H9 (cell line): ENCODE data around the gene MCF2L2. TPM values are rescaled to one million over a fixed set of nuclear protein-coding genes. Genes with fewer than 3 reads are reported as not detected.

Source experiments
- DNase-seq: peaks from one replicate; pipeline ENCODE4 v3.0.0-alpha.2; 2017
- H2AFZ ChIP-seq: one replicate; pipeline ENCODE4 v1.6.1; 2013; ENCODE audit warnings: mild to moderate bottlenecking, low read length, control low read depth, moderate library complexity
- H2AK5ac ChIP-seq: 2 replicates; pipeline ENCODE4 v1.6.1; 2013; ENCODE audit warnings: low read length, control low read depth, mixed read lengths; ENCODE audit not compliant: insufficient read length
- H2BK120ac ChIP-seq: one replicate; pipeline ENCODE4 v1.6.1; 2013; ENCODE audit warnings: low read depth, mild to moderate bottlenecking, low read length, control low read depth, inconsistent platforms; ENCODE audit not compliant: poor library complexity, severe bottlenecking
- H2BK12ac ChIP-seq: 2 replicates; pipeline ENCODE4 v1.6.1; 2013; ENCODE audit warnings: low read length, control low read depth, mixed read lengths, low read depth; ENCODE audit not compliant: insufficient read length
- H2BK15ac ChIP-seq: 2 replicates; pipeline ENCODE4 v1.6.1; 2013; ENCODE audit warnings: low read depth, low read length, control low read depth
- H2BK20ac ChIP-seq: one replicate; pipeline ENCODE4 v1.6.1; 2013; ENCODE audit warnings: low read depth, mild to moderate bottlenecking, low read length, control low read depth, inconsistent platforms; ENCODE audit not compliant: poor library complexity, severe bottlenecking
- H2BK5ac ChIP-seq: 2 replicates; pipeline ENCODE4 v1.6.1; 2013; ENCODE audit warnings: low read length, control low read depth, mixed read lengths; ENCODE audit not compliant: insufficient read length
- H3K14ac ChIP-seq: 2 replicates; pipeline ENCODE4 v1.6.1; 2013; ENCODE audit warnings: low read length, control low read depth; ENCODE audit not compliant: insufficient read depth
- H3K18ac ChIP-seq: 2 replicates; pipeline ENCODE4 v1.6.1; 2013; ENCODE audit warnings: low read depth, mild to moderate bottlenecking, mixed read lengths, low read length, control low read depth; ENCODE audit not compliant: insufficient read length
- H3K23ac ChIP-seq: 2 replicates; pipeline ENCODE4 v1.6.1; 2013; ENCODE audit warnings: low read length, control low read depth, mixed read lengths, low read depth; ENCODE audit not compliant: insufficient read length
- H3K23me2 ChIP-seq: 2 replicates; pipeline ENCODE4 v1.6.1; 2013; ENCODE audit warnings: low read depth, mild to moderate bottlenecking, mixed read lengths, low read length, control low read depth; ENCODE audit not compliant: insufficient read length, poor library complexity, severe bottlenecking
- H3K27ac ChIP-seq: 2 replicates; pipeline ENCODE4 v1.5.1; 2013; ENCODE audit warnings: low read length, control low read depth, mixed read lengths, low read depth; ENCODE audit not compliant: insufficient read length
- H3K27me3 ChIP-seq: 2 replicates; pipeline ENCODE4 v1.6.1; 2013; ENCODE audit warnings: low read length, control low read depth, inconsistent platforms; ENCODE audit not compliant: insufficient read depth
- H3K4ac ChIP-seq: 2 replicates; pipeline ENCODE4 v1.6.1; 2013; ENCODE audit warnings: low read depth, mild to moderate bottlenecking, control low read depth, inconsistent platforms, low read length, moderate library complexity
- H3K4me1 ChIP-seq: 2 replicates; pipeline ENCODE4 v1.6.1; 2013; ENCODE audit warnings: low read length, control low read depth, inconsistent platforms; ENCODE audit not compliant: insufficient read depth
- H3K4me2 ChIP-seq: 2 replicates; pipeline ENCODE4 v1.6.1; 2013; ENCODE audit warnings: low read length, control low read depth, mixed read lengths; ENCODE audit not compliant: insufficient read length, insufficient read depth
- H3K56ac ChIP-seq: 2 replicates; pipeline ENCODE4 v1.6.1; 2013; ENCODE audit warnings: low read depth, mild to moderate bottlenecking, mixed read lengths, low read length, control low read depth; ENCODE audit not compliant: insufficient read length
- H3K79me1 ChIP-seq: 2 replicates; pipeline ENCODE4 v1.6.1; 2013; ENCODE audit warnings: low read depth, mild to moderate bottlenecking, moderate library complexity, low read length, control low read depth, inconsistent platforms; ENCODE audit not compliant: insufficient read depth, poor library complexity, severe bottlenecking
- H3K79me2 ChIP-seq: 2 replicates; pipeline ENCODE4 v1.6.1; 2013; ENCODE audit warnings: low read length, control low read depth, inconsistent platforms; ENCODE audit not compliant: insufficient read depth
- H3K9ac ChIP-seq: 2 replicates; pipeline ENCODE4 v1.6.1; 2013; ENCODE audit warnings: low read length, control low read depth, mixed read lengths; ENCODE audit not compliant: insufficient read length; ENCODE audit errors: extremely low read depth
- H3K9me3 ChIP-seq: one replicate; pipeline ENCODE4 v1.6.1; 2013; ENCODE audit warnings: low read depth, low read length, inconsistent platforms; ENCODE audit not compliant: control insufficient read depth
- H3T11ph ChIP-seq: one replicate; pipeline ENCODE4 v1.6.1; 2013; ENCODE audit warnings: mild to moderate bottlenecking, low read length, control low read depth, inconsistent platforms
- H4K20me1 ChIP-seq: one replicate; pipeline ENCODE4 v1.6.1; 2013; ENCODE audit not compliant: control insufficient read depth, insufficient read length, insufficient read depth
- H4K5ac ChIP-seq: 2 replicates; pipeline ENCODE4 v1.6.1; 2013; ENCODE audit warnings: low read depth, mild to moderate bottlenecking, mixed read lengths, low read length, control low read depth; ENCODE audit not compliant: insufficient read length
- H4K8ac ChIP-seq: replicated peaks from 2 replicates; pipeline ENCODE4 v1.6.1; 2013; ENCODE audit warnings: low read length, control low read depth, mixed read lengths, low read depth; ENCODE audit not compliant: insufficient read length
- H4K91ac ChIP-seq: 2 replicates; pipeline ENCODE4 v1.6.1; 2013; ENCODE audit warnings: low read depth, mild to moderate bottlenecking, moderate library complexity, mixed read lengths, low read length, control low read depth; ENCODE audit not compliant: insufficient read length
- H3K27ac Mint-ChIP-seq, 3 experiments: 2 replicates in 2 of 3; 3 replicates in 1 of 3; pipeline ENCODE4 v1.8.0; 2020 to 2021; ENCODE audit warnings: mixed read lengths in 3 of 3, mild to moderate bottlenecking in 1 of 3, moderate library complexity in 1 of 3
- H3K27me3 Mint-ChIP-seq: 2 replicates; pipeline ENCODE4 v1.8.0; 2021; ENCODE audit warnings: low read depth, mild to moderate bottlenecking, moderate library complexity, mixed read lengths
- H3K36me3 Mint-ChIP-seq, 3 experiments: 2 replicates in 2 of 3; 3 replicates in 1 of 3; pipeline ENCODE4 v1.8.0; 2020 to 2021; ENCODE audit warnings: low read depth in 3 of 3, mixed read lengths in 3 of 3; ENCODE audit not compliant: insufficient read depth in 1 of 3
- H3K4me1 Mint-ChIP-seq, 2 experiments: 2 replicates each; pipeline ENCODE4 v1.8.0; 2020; ENCODE audit warnings: mixed read lengths in 2 of 2
- H3K4me3 Mint-ChIP-seq, 2 experiments: 2 replicates in 1 of 2; 3 replicates in 1 of 2; pipeline ENCODE4 v1.8.0; 2020 to 2021; ENCODE audit warnings: mild to moderate bottlenecking in 2 of 2, mixed read lengths in 2 of 2, moderate library complexity in 1 of 2
- H3K9me3 Mint-ChIP-seq, 2 experiments: 2 replicates in 1 of 2; 3 replicates in 1 of 2; pipeline ENCODE4 v1.8.0; 2020; ENCODE audit warnings: mild to moderate bottlenecking in 2 of 2, mixed read lengths in 2 of 2, moderate library complexity in 1 of 2
- WGBS: extraction: QIAGEN DNeasy Blood & Tissue Kit; methylation state at CpG from one replicate; pipeline ENCODE4 v1.1.7; 2013; ENCODE audit warnings: missing lambda C conversion rate, low lambda C conversion rate, mixed read lengths; ENCODE audit not compliant: insufficient read length; ENCODE audit errors: extremely low coverage; 5-methylcytosine and 5-hydroxymethylcytosine counted together
- total RNA-seq: library from RNA; stranded (reverse); gene quantifications from 2 replicates; pipeline ENCODE4 v1.2.1, GENCODE V29; 2021
- TF ChIP-seq, protein P1 (sequence below): fragments of 200-600 bp; sonication (generic); conservative IDR thresholded peaks from 3 replicates; pipeline ENCODE4 v1.8.0; 2021; ENCODE audit warnings: antibody characterized with exemption, mild to moderate bottlenecking

Gene MCF2L2
- total RNA-seq, 1 experiment from 2014 or later, result 6.4 TPM

DNA sequence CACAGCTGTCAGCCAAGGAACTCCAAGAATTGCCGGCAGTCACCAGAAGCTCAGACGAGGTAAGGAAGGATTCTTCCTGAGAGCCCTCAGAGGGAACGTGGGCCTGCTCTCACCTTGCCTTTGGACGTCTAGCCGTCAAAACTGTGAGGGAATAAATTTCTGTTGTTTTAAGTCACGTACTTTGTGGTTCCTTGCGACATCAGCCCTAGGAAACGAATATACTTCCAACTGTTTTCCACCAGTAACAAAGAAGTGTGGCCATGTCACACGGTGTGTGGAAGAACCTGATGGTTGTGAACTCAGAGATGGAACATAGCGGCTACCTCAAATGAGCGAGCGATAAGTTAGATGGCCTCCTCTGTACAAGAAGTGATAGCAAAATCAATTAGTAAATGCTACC is 216.3 kb downstream of the MCF2L2 start:
- H3K27ac Mint-ChIP-seq, result no peak overlapping the region
- no peak overlapping the region for H2BK12ac ChIP-seq
- H3K23ac ChIP-seq, result no peak overlapping the region
- H4K5ac ChIP-seq, result no peak overlapping the region
- no peak overlapping the region for H3K9ac ChIP-seq
- H2BK20ac ChIP-seq, result no peak overlapping the region
- no peak overlapping the region for H2BK5ac ChIP-seq
- H3K9me3 ChIP-seq, result no peaks in the 10 kb centered on the region
- H2BK15ac ChIP-seq, result no peak overlapping the region
- no peak overlapping the region for H3K27ac ChIP-seq
- H3K4me3 Mint-ChIP-seq, result no peak overlapping the region
- no peaks in the 10 kb centered on the region for H3K27me3 ChIP-seq
- no peak overlapping the region for H3K4ac ChIP-seq
- no CpG with 5 or more reads among the region's 12 CpGs for WGBS
- H3K79me2 ChIP-seq, result no peaks in the 10 kb centered on the region
- no peak overlapping the region for H4K91ac ChIP-seq
- H3K4me1 ChIP-seq, result 0 out of 2 replicates have a peak, but pooled peaks cover 3% of the 10 kb centered on the region
- no peak overlapping the region for H3T11ph ChIP-seq
- H3K56ac ChIP-seq, result no peak overlapping the region
- no peak overlapping the region for H2AK5ac ChIP-seq
- H3K18ac ChIP-seq, result no peak overlapping the region
- H3K4me1 Mint-ChIP-seq, result peaks cover 3 to 7% of the 10 kb centered on the region in 2 experiments
- no peak overlapping the region for H2BK120ac ChIP-seq
- H3K23me2 ChIP-seq, result no peaks in the 10 kb centered on the region
- TF ChIP-seq, protein P1, sequence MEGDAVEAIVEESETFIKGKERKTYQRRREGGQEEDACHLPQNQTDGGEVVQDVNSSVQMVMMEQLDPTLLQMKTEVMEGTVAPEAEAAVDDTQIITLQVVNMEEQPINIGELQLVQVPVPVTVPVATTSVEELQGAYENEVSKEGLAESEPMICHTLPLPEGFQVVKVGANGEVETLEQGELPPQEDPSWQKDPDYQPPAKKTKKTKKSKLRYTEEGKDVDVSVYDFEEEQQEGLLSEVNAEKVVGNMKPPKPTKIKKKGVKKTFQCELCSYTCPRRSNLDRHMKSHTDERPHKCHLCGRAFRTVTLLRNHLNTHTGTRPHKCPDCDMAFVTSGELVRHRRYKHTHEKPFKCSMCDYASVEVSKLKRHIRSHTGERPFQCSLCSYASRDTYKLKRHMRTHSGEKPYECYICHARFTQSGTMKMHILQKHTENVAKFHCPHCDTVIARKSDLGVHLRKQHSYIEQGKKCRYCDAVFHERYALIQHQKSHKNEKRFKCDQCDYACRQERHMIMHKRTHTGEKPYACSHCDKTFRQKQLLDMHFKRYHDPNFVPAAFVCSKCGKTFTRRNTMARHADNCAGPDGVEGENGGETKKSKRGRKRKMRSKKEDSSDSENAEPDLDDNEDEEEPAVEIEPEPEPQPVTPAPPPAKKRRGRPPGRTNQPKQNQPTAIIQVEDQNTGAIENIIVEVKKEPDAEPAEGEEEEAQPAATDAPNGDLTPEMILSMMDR, result no peak
- H3K79me1 ChIP-seq, result no peaks in the 10 kb centered on the region
- H4K20me1 ChIP-seq, result no peaks in the 10 kb centered on the region
- H3K27me3 Mint-ChIP-seq, result no peaks in the 10 kb centered on the region
- no peak overlapping the region for H2AFZ ChIP-seq
- H3K4me2 ChIP-seq, result no peak overlapping the region
- no peak overlapping the region for H4K8ac ChIP-seq
- no peak overlapping the region for H3K14ac ChIP-seq
- H3K36me3 Mint-ChIP-seq, result peaks cover 0 to 6% (median 2%) of the 10 kb centered on the region in 3 experiments; a peak in 3 of 7 replicates
- peaks cover 0 to 7% of the 10 kb centered on the region in 2 experiments; a peak in 3 of 5 replicates for H3K9me3 Mint-ChIP-seq
- DNase-seq, result no peak
